Measurements from ENCODE around the gene FEN1.
A peak's percentile ranks its signal among the peaks of the same experiment; 100 is the strongest.

The FEN1 gene

DNA sequence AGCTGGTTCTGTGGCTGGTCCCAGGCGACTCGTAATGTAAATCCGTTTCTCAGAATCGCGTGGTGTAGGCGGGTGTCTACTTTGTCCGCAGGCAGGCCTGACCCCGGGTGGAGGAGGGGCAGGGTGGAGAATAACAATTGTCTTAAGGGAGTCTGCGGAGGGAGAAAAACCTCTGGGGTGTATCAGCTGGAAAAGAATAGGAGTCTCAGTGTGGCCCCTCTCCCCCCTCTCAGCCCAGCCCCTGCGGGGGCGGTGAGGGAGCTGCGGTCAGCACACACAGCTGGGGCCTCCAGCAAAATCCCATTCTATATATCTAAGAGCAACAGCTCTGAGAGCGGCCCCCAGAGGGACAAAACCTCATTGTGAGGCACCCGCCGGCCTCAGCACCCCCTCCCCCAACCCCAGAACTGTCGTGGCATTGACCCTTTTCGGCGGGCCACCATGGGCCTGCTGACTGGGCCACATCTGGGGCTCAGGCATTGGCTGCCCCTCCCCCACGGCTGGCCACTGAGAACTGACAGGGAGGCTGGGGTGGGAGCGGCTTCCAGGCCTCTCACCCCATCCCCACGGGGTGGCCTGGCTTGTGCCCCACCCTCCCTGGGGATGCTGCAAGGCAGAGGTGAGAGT, 43.0 kb upstream of the FEN1 start:
- no peaks in the 10 kb centered on the region for H3K4me1 ChIP-seq (ENCODE audit: control insufficient read depth, insufficient read depth, low read length, poor library complexity, severe bottlenecking)

DNA sequence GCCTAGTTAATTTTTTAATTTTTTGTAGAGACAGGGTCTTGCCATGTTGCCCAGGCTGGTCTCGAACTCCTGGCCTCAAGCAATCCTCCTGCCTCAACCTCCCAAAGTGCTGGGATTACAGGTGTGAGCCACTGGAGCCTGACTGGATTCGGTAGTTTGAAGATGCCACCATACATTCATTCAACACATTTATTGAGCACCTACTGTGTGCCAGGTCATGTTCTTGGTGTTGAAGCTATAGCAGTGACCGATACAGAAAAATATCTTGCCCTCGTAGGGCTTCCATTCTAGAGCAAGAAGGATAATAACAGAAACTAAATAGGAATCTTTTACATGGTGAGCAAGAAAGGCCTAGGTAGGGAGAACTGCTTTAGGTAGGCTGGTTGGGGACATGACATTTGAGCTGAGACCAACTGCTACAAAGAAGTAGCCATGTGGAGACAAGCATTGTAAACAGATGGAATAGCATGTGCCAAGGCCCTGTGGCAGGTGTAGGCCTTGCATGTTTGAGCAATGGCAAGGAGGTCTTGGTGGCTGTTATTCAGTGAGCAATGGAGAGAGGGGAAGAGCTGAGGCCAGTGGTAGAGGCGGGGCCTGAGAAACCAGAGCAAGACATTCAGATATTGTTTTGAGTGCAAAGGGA, 42.0 kb upstream of the FEN1 start:
- H3K36me3 ChIP-seq (ENCODE audit: control insufficient read depth, insufficient read depth, low read length) = no peaks in the 10 kb centered on the region
- no peak overlapping the region for H3K27ac ChIP-seq (ENCODE audit: insufficient read depth, low read length, poor library complexity, severe bottlenecking)
- H3K4me1 ChIP-seq (ENCODE audit: control insufficient read depth, insufficient read depth, low read length, poor library complexity, severe bottlenecking) = no peaks in the 10 kb centered on the region
- H3K27me3 ChIP-seq (replicated peaks; ENCODE audit: control insufficient read depth, insufficient read depth, low read length, poor library complexity, severe bottlenecking) = peaks cover 13% of the 10 kb centered on the region
- no peak for DNase-seq
- H3K9me3 ChIP-seq (ENCODE audit: control insufficient read depth, low read length) = no peaks in the 10 kb centered on the region
- no peak overlapping the region for H3K4me3 ChIP-seq (ENCODE audit: insufficient read depth, low read depth, low read length, poor library complexity, severe bottlenecking)

More for the DNA sequence above, 43.0 kb upstream of the FEN1 start:
- Histone ChIP-seq H3K27ac (ENCODE audit: insufficient read depth, low read length, poor library complexity, severe bottlenecking) (no peak overlapping the region), H3K27me3 (replicated peaks; ENCODE audit: control insufficient read depth, insufficient read depth, low read length, poor library complexity, severe bottlenecking) (peaks cover 13% of the 10 kb centered on the region), H3K4me3 (ENCODE audit: insufficient read depth, low read depth, low read length, poor library complexity, severe bottlenecking) (no peak overlapping the region), H3K36me3 (ENCODE audit: control insufficient read depth, insufficient read depth, low read length) (no peaks in the 10 kb centered on the region), H3K9me3 (ENCODE audit: control insufficient read depth, low read length) (no peaks in the 10 kb centered on the region)
- no peak for DNase-seq

DNA sequence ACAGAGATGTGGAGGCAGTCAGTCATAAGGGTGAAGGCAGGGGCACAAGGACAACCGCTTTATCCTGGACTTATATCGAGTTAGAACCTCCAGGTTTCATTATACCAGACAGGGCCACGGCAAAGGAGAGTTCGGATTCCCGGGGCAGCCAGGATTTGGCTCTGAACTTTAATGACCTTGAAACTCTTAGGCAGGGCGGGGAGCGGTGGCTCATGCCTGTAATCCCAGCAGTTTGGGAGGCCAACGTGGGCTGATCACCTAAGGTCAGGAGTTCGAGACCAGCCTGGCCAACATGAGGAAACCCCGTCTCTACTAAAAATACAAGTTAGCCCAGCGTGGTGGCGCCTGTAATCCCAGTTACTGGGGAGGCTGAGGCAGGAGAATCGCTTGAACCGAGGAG, 41.3 kb upstream of the FEN1 start:
- H3K27ac ChIP-seq (ENCODE audit: insufficient read depth, low read length, poor library complexity, severe bottlenecking) = no peak overlapping the region

DNA sequence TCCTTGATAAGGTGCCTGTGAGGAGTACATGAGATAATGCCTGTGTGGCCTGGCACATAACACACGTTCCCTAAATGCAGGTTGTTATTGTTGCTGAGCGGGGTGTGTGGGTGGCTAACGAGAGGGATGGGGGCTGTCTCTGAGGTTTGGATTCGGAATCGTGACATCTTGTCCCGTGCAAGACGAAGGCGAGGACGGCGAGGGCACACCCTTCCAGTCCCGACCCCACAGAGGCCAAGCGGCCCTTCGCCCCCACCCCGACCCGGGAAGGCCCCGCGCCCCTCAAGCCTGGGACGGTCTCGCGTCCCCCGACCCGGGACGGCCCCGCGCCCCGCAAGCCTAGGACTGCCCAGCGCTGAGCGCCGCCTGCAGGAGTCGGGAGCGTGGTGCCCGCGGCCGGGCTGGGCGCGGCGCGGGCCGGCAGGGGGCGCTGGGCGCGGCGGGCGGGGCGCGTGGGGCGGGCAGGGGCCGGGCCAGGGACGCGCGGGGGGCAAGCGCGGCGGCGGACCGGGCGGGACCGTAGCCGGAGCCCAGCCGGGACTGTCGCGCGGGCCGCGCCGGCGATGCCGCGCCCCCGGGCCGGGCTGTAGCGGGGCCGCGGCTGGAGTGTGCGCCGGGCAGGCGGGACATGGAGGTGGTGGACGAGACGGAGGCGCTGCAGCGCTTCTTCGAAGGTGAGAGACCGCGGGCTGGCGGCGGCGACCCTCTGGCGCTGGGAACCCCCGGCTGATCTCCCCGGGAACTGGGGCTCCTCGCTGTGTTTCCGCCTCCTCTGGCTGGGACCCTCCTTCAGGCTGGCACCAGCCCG, 40.4 kb upstream of the FEN1 start, which contains the start of gene MYRF:
Gene MYRF (plus strand): TSS at position 520 of the 808 bp plus-strand sequence. CDS start 109 bp downstream, at position 629.
- H3K27me3 ChIP-seq (replicated peaks; ENCODE audit: control insufficient read depth, insufficient read depth, low read length, poor library complexity, severe bottlenecking) = peaks cover 13% of the 10 kb centered on the region
- H3K27ac ChIP-seq (ENCODE audit: insufficient read depth, low read length, poor library complexity, severe bottlenecking) = no peak within 1 kb of the TSS
- peak within 1 kb of the TSS; percentile 38 for H3K4me3 ChIP-seq (ENCODE audit: insufficient read depth, low read depth, low read length, poor library complexity, severe bottlenecking)
- no peaks in the 10 kb centered on the region for H3K9me3 ChIP-seq (ENCODE audit: control insufficient read depth, low read length)
- H3K36me3 ChIP-seq (ENCODE audit: control insufficient read depth, insufficient read depth, low read length) = no peaks in the 10 kb centered on the region
- H3K4me1 ChIP-seq (ENCODE audit: control insufficient read depth, insufficient read depth, low read length, poor library complexity, severe bottlenecking) = peaks cover 4% of the 10 kb centered on the region
- DNase-seq = peak; percentile 37 to 51 (median 43)

More for the DNA sequence above, 41.3 kb upstream of the FEN1 start:
- Histone ChIP-seq H3K4me3 (ENCODE audit: insufficient read depth, low read depth, low read length, poor library complexity, severe bottlenecking) (no peak overlapping the region), H3K9me3 (ENCODE audit: control insufficient read depth, low read length) (no peaks in the 10 kb centered on the region), H3K27me3 (replicated peaks; ENCODE audit: control insufficient read depth, insufficient read depth, low read length, poor library complexity, severe bottlenecking) (peaks cover 13% of the 10 kb centered on the region), H3K36me3 (ENCODE audit: control insufficient read depth, insufficient read depth, low read length) (no peaks in the 10 kb centered on the region), H3K4me1 (ENCODE audit: control insufficient read depth, insufficient read depth, low read length, poor library complexity, severe bottlenecking) (peaks cover 4% of the 10 kb centered on the region)
- no peak for DNase-seq

DNA sequence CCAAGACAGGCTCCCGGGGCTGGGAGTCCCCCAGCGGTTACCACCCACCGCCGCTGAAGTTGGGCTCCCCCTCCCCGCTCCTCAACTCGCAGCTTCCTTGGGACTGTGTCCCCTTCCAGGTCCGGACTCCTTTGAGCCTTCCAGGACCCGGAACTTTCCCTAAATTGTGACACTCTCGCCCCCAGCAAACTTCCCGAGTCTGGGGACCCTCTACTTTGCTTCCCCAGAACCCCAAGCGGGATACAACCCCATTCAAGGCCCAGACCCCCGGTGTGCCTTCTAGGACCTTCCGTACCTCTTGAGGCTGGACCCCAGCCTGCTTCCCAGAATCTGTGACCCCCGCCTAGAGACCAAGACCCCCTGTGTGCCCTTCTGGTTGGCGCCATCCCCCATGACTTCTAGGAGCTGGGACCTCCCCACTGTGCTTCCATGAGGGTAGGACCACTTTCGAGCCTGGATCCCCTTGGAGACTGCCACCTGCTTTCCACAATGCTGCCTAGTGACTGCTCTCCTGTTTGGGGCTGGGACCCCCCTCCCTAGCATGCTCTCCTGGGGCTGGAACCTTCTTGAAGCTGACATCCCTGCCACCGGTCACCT, 39.7 kb upstream of the FEN1 start:
- peaks cover 4% of the 10 kb centered on the region for H3K4me1 ChIP-seq (ENCODE audit: control insufficient read depth, insufficient read depth, low read length, poor library complexity, severe bottlenecking)
- H3K9me3 ChIP-seq (ENCODE audit: control insufficient read depth, low read length) = no peaks in the 10 kb centered on the region
- DNase-seq = no peak
- H3K4me3 ChIP-seq (ENCODE audit: insufficient read depth, low read depth, low read length, poor library complexity, severe bottlenecking) = peak overlapping the region; percentile 35
- H3K36me3 ChIP-seq (ENCODE audit: control insufficient read depth, insufficient read depth, low read length) = no peaks in the 10 kb centered on the region
- H3K27me3 ChIP-seq (replicated peaks; ENCODE audit: control insufficient read depth, insufficient read depth, low read length, poor library complexity, severe bottlenecking) = peaks cover 13% of the 10 kb centered on the region
- H3K27ac ChIP-seq (ENCODE audit: insufficient read depth, low read length, poor library complexity, severe bottlenecking) = no peak overlapping the region

DNA sequence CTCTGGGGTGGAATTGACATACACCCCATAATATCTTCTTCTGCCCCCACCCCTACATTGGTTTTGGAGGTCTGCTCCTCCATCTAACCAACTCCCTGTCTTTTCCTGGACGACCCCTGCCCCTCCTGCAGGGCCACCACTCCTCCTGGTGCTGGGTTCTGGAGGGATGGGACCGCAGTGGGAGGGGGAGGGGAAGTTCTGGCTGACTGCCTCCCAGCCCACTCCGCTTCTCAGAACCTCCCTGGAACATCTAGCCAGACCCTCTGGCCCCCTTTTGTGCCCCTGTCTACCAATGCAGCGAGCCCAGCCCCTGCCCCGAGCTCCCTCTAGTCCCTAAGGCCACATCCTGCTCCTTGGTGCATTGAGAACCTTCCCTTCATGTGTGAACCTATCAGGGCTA, 39.0 kb upstream of the FEN1 start:
- no peak for DNase-seq
- H3K27ac ChIP-seq (ENCODE audit: insufficient read depth, low read length, poor library complexity, severe bottlenecking) = no peak overlapping the region
- H3K4me3 ChIP-seq (ENCODE audit: insufficient read depth, low read depth, low read length, poor library complexity, severe bottlenecking) = no peak overlapping the region
- no peaks in the 10 kb centered on the region for H3K9me3 ChIP-seq (ENCODE audit: control insufficient read depth, low read length)
- H3K4me1 ChIP-seq (ENCODE audit: control insufficient read depth, insufficient read depth, low read length, poor library complexity, severe bottlenecking) = peaks cover 4% of the 10 kb centered on the region
- H3K36me3 ChIP-seq (ENCODE audit: control insufficient read depth, insufficient read depth, low read length) = no peaks in the 10 kb centered on the region
- H3K27me3 ChIP-seq (replicated peaks; ENCODE audit: control insufficient read depth, insufficient read depth, low read length, poor library complexity, severe bottlenecking) = peaks cover 7% of the 10 kb centered on the region

DNA sequence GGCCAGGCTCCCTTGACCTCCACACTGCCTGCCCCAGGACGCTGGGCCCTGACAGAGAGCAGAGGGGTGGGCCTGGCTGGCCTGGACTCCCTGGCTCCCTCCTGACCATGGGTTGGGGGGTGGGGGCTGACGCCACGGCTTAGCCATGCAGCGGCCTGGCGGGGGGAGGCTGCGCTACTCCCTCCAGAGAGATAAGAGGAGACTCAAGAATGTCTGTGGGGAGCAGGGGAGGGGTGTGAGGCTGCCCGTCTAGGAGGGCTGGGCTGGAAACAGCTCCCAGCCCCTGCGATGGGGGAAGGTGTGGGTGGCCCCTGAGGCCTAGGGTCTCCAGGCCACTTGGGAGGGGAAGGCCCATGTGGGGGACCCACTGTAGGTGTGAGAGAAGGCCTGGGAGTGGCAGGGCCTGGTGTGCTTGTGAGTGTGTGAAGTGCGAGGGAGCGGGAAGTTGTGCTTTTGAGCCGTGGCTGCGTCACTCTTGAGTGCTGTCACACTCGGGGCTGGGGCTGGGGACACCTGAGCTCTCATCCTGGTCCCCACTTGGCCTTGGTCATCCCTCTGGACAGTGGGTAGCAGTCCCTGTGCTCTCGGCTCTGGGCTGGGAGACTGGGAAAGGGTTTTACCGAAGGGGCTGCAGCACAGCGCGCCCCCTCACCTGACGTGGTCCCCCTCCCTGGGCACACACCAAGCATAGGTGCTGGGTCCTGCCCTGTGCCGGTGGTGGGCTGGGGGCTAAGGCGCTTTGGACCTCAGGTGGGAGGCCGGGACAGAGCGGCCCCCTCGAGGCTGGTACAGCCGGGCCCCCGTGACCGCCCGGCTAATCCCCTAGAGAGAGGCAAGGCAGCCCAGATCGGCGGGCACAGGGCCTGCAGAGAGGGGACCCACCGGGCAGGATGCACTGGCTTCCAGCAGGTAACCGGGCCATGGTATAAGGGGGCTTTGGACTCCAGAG, 37.9 kb upstream of the FEN1 start:
- no peak overlapping the region for H3K27ac ChIP-seq (ENCODE audit: insufficient read depth, low read length, poor library complexity, severe bottlenecking)

DNA sequence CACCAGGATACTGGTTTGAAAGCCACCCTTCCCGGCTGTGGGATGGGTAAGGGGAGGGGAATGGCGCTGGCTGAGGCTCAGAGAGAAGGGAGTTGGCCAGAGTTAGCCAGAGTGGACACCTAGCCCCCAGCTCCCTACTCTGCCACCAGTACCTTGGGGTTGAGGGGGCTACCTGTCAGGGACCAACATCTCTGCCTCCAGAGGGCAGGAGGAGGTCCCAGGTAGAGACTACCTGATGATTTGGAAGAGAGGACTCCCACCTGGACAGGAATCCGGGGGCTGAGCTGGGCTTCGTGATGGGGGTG, 36.6 kb upstream of the FEN1 start:
- H3K4me3 ChIP-seq (ENCODE audit: insufficient read depth, low read depth, low read length, poor library complexity, severe bottlenecking) = no peak overlapping the region
- H3K4me1 ChIP-seq (ENCODE audit: control insufficient read depth, insufficient read depth, low read length, poor library complexity, severe bottlenecking) = peaks cover 4% of the 10 kb centered on the region
- H3K27me3 ChIP-seq (replicated peaks; ENCODE audit: control insufficient read depth, insufficient read depth, low read length, poor library complexity, severe bottlenecking) = peaks cover 4% of the 10 kb centered on the region

More for the DNA sequence above, 37.9 kb upstream of the FEN1 start:
- H3K9me3 ChIP-seq (ENCODE audit: control insufficient read depth, low read length) = no peaks in the 10 kb centered on the region
- no peak overlapping the region for H3K4me3 ChIP-seq (ENCODE audit: insufficient read depth, low read depth, low read length, poor library complexity, severe bottlenecking)
- H3K4me1 ChIP-seq (ENCODE audit: control insufficient read depth, insufficient read depth, low read length, poor library complexity, severe bottlenecking) = peaks cover 4% of the 10 kb centered on the region
- peaks cover 4% of the 10 kb centered on the region for H3K27me3 ChIP-seq (replicated peaks; ENCODE audit: control insufficient read depth, insufficient read depth, low read length, poor library complexity, severe bottlenecking)
- no peak for DNase-seq
- H3K36me3 ChIP-seq (ENCODE audit: control insufficient read depth, insufficient read depth, low read length) = no peaks in the 10 kb centered on the region

DNA sequence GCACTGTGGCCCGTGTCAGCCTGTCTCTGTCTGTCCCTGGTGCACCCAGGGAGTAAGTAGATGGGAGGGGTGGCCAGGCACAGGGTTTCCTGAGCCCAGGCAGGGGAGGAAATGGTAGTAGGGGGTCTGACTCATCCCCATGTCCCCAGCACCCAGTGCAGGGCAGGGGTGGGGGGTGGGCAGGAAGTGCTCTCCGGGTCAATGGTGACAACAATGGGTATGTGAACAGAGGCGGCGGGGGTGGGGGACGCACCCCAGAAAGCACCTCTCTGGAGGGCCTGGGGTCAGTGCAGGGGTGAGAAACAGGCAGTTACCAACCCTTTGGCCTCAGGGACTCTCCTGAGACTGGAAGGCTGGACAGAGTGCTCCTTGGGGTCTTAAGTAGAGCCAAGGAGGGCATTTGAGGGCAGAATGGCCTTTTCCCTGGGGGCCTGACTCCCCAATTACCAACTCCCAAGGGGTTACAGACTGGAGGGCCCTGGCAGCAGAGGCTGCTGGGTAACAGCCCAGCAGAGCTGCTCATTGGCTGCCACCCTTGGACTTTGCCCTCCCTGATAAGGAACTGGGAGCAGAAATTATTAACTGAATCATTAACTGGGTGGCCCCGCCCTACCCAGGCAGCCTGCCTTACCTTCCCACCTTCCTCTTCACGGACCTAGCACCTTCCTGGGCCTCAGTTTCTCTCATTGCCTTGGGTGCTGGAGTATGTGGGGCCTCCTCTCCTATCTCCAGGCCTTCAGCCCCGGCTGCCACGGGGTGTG, 36.1 kb upstream of the FEN1 start:
- H3K9me3 ChIP-seq (ENCODE audit: control insufficient read depth, low read length) = no peaks in the 10 kb centered on the region
- peaks cover 4% of the 10 kb centered on the region for H3K4me1 ChIP-seq (ENCODE audit: control insufficient read depth, insufficient read depth, low read length, poor library complexity, severe bottlenecking)
- no peak for DNase-seq
- no peak overlapping the region for H3K4me3 ChIP-seq (ENCODE audit: insufficient read depth, low read depth, low read length, poor library complexity, severe bottlenecking)
- peaks cover 4% of the 10 kb centered on the region for H3K27me3 ChIP-seq (replicated peaks; ENCODE audit: control insufficient read depth, insufficient read depth, low read length, poor library complexity, severe bottlenecking)
- H3K27ac ChIP-seq (ENCODE audit: insufficient read depth, low read length, poor library complexity, severe bottlenecking) = no peak overlapping the region
- H3K36me3 ChIP-seq (ENCODE audit: control insufficient read depth, insufficient read depth, low read length) = no peaks in the 10 kb centered on the region

More for the DNA sequence above, 36.6 kb upstream of the FEN1 start:
- Histone ChIP-seq H3K27ac (ENCODE audit: insufficient read depth, low read length, poor library complexity, severe bottlenecking) (no peak overlapping the region), H3K9me3 (ENCODE audit: control insufficient read depth, low read length) (no peaks in the 10 kb centered on the region), H3K36me3 (ENCODE audit: control insufficient read depth, insufficient read depth, low read length) (no peaks in the 10 kb centered on the region)
- no peak for DNase-seq

All from effector memory CD4-positive, alpha-beta T cell (primary cell).